GM23248 (cell line): ENCODE data around the gene NID2. TPM values are rescaled to one million over a fixed set of nuclear protein-coding genes. Genes with fewer than 3 reads are reported as not detected.

Experiments
- DNase-seq: peaks from one replicate; pipeline ENCODE4 v3.0.0-alpha.2; 2015
- H2AFZ ChIP-seq: fragments of 200-600 bp; sonication (generic); 2 replicates; pipeline ENCODE4 v1.6.1; 2016; ENCODE audit warnings: antibody characterized with exemption
- H3F3A ChIP-seq: fragments of 200-600 bp; sonication (generic); 2 replicates; pipeline ENCODE4 v1.6.1; 2016; ENCODE audit warnings: mild to moderate bottlenecking, antibody characterized with exemption, mixed run types; ENCODE audit not compliant: insufficient read depth
- H3K27ac ChIP-seq: fragments of 200-600 bp; sonication (generic); 2 replicates; pipeline ENCODE4 v1.5.1; 2016; ENCODE audit warnings: mild to moderate bottlenecking
- H3K27me3 ChIP-seq: fragments of 200-600 bp; sonication (generic); replicated peaks from 2 replicates; pipeline ENCODE4 v1.6.1; 2016; ENCODE audit warnings: mild to moderate bottlenecking; ENCODE audit not compliant: insufficient read depth
- H3K36me3 ChIP-seq: fragments of 200-600 bp; sonication (generic); 2 replicates; pipeline ENCODE4 v1.6.1; 2016; ENCODE audit warnings: low read depth, mild to moderate bottlenecking
- H3K4me1 ChIP-seq: fragments of 200-600 bp; sonication (generic); 2 replicates; pipeline ENCODE4 v1.6.1; 2016; ENCODE audit warnings: mild to moderate bottlenecking; ENCODE audit not compliant: insufficient read depth
- H3K4me2 ChIP-seq: fragments of 200-600 bp; sonication (generic); one replicate; pipeline ENCODE4 v1.6.1; 2016; ENCODE audit warnings: mild to moderate bottlenecking; ENCODE audit not compliant: unreplicated experiment
- H3K4me3 ChIP-seq: fragments of 200-600 bp; sonication (generic); 2 replicates; pipeline ENCODE4 v1.5.1; 2016; ENCODE audit warnings: mild to moderate bottlenecking
- H3K79me2 ChIP-seq: fragments of 200-600 bp; sonication (generic); 2 replicates; pipeline ENCODE4 v1.6.1; 2016; ENCODE audit warnings: mild to moderate bottlenecking; ENCODE audit not compliant: insufficient read depth
- H3K9ac ChIP-seq: fragments of 200-600 bp; sonication (generic); 2 replicates; pipeline ENCODE4 v1.6.1; 2016; ENCODE audit warnings: mild to moderate bottlenecking
- H3K9me2 ChIP-seq: fragments of 200-600 bp; sonication (generic); 2 replicates; pipeline ENCODE4 v1.6.1; 2016; ENCODE audit warnings: mixed run types, mild to moderate bottlenecking, moderate library complexity; ENCODE audit not compliant: insufficient read depth
- H3K9me3 ChIP-seq: fragments of 200-600 bp; sonication (generic); one replicate; pipeline ENCODE4 v1.6.1; 2017; ENCODE audit warnings: low read depth
- H4K20me1 ChIP-seq: fragments of 200-600 bp; sonication (generic); 2 replicates; pipeline ENCODE4 v1.6.0; 2016; ENCODE audit not compliant: insufficient read depth
- EZH2 ChIP-seq: fragments of 200-600 bp; sonication (generic); IDR thresholded peaks from 2 replicates; pipeline ENCODE4 v1.6.1; 2018; ENCODE audit warnings: antibody characterized with exemption, mild to moderate bottlenecking; ENCODE audit not compliant: insufficient read depth, poor library complexity, severe bottlenecking
- EZH2phosphoT487 ChIP-seq: fragments of 200-600 bp; sonication (generic); IDR thresholded peaks from 2 replicates; pipeline ENCODE4 v1.6.1; 2018; ENCODE audit warnings: antibody characterized with exemption, moderate library complexity, mild to moderate bottlenecking, low read depth; ENCODE audit not compliant: insufficient read depth
- WGBS, 2 experiments: methylation state at CpG; one replicate each; pipeline ENCODE4 v1.1.6; 2015 to 2017; ENCODE audit warnings: low lambda C conversion rate in 2 of 2, low coverage in 1 of 2; ENCODE audit errors: missing lambda C conversion rate in 2 of 2; 5-methylcytosine and 5-hydroxymethylcytosine counted together
- in situ Hi-C: fragments of 300-500 bp; cut with MboI; formaldehyde crosslinking; loops from 2 replicates; pipeline ENCODE4 v1.15.0; 2020
- polyA plus RNA-seq: library from polyadenylated mRNA; unstranded; fragments of >200 nt; fragmentation: Nextera tagmentation; extraction: Ambion mirVana; gene quantifications from 2 replicates; pipeline ENCODE4 v1.2.1, GENCODE V29; 2016
- total RNA-seq: library from RNA; depleted of rRNA; stranded (reverse); fragments of >200 nt; shearing (Covaris generic); gene quantifications from 2 replicates; pipeline ENCODE4 v1.2.3, GENCODE V29; 2014

NID2 gene
- total and polyA plus RNA-seq, 2 experiments from 2014 or later: 39.8 to 59.8 TPM

DNA sequence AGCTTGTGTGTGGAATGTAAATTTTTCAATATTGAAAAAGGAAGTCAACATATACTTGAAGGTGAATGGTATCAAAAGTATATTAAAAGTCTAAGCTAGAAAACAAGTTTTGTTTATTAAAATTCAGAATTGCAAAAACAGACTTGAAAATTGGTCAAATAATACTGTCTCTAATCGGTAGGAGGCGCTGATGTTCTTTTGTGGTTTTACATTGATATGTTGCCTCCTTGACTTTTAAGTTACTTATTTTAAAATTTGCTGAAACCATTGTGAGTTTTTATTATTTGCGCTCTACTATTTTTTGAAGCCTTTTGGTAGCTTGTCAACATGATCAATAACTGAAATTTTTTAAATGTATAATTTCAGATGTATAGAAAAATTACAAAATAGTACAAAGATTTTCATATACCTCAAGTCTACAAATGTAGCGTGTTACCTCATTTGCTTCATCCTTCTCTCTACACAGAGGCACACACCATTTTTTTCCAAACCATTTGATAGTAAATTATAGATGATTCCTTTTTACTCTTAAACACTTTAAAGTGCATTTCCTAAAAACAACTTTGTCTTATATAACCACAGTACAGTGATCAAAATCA, 72.6 kb downstream of the NID2 start:
- Histone ChIP-seq H3K27me3 (no peaks in the 10 kb centered on the region), H3K9ac (no peak overlapping the region), H3K9me3 (no peaks in the 10 kb centered on the region), H3K4me3 (no peak overlapping the region), H3K36me3 (peaks cover 36% of the 10 kb centered on the region), H3K9me2 (no peaks in the 10 kb centered on the region), H3K4me2 (no peak overlapping the region), H4K20me1 (no peaks in the 10 kb centered on the region), H2AFZ (no peak overlapping the region), H3K79me2 (peaks cover 68% of the 10 kb centered on the region), H3K4me1 (peaks cover 32% of the 10 kb centered on the region), H3F3A (peaks cover 58% of the 10 kb centered on the region), H3K27ac (no peak overlapping the region)
- TF ChIP-seq EZH2phosphoT487 (no peak), EZH2 (no peak)
- DNase-seq: peak; percentile 60
- in situ Hi-C loops: loop anchor here (5.0 kb wide), 1 partner anchor 136 kb away; no protein-coding TSS in a partner anchor
- 41 to 49% methylated on average over 4 of the region's 4 CpGs for whole genome bisulfite sequencing, 2 experiments

- Histone ChIP-seq H3K79me2 (peaks cover 85% of the 10 kb centered on the region), H3K4me2 (no peak overlapping the region), H3K27me3 (no peaks in the 10 kb centered on the region), H3F3A (peaks cover 30% of the 10 kb centered on the region; the same call in 1 of the 2 replicates), H4K20me1 (no peaks in the 10 kb centered on the region), H3K4me3 (no peak overlapping the region), H2AFZ (no peak overlapping the region), H3K4me1 (peaks cover 25% of the 10 kb centered on the region), H3K27ac (no peak overlapping the region), H3K9me2 (no peaks in the 10 kb centered on the region), H3K36me3 (peaks cover 30% of the 10 kb centered on the region), H3K9me3 (no peaks in the 10 kb centered on the region), H3K9ac (no peak overlapping the region)
- in situ Hi-C loops: no loop called here
- no peak for DNase-seq
- no peak for TF ChIP-seq EZH2
- TF ChIP-seq EZH2phosphoT487: no peak
- 84 to 86% methylated on average over 3 of the region's 3 CpGs for WGBS, 2 experiments
Measured at GRCh38 chr14:51993285-51993920, 75.5 kb downstream of the NID2 start.

DNA sequence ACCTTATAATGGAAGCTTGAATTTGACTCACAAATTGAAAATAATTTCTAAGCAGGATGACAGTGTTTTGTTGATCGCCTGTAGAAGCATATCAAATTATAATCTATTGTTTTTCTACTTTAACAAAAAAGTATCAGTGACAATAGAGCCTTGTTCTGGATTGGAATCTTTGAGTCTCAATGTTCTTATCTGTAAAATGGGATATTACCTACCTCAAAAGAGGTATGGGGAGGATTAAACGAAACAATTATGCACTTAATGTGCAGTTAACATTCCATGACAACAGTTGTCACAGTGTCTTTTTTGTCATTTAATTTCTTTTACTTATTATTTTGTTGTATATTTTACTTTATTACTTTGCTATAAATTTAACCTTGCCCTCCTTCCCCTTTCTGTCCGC, 78.4 kb downstream of the NID2 start:
- 65% methylated on average over 3 of the region's 3 CpGs for WGBS, 2 experiments
- Histone ChIP-seq H3F3A (peaks cover 11% of the 10 kb centered on the region; the same call in 1 of the 2 replicates), H3K4me1 (peaks cover 16% of the 10 kb centered on the region), H2AFZ (peak overlapping the region; percentile 88; the same call in 1 of the 2 replicates), H4K20me1 (no peaks in the 10 kb centered on the region), H3K27me3 (no peaks in the 10 kb centered on the region), H3K4me2 (peak overlapping the region; percentile 94), H3K4me3 (peak overlapping the region; percentile 99), H3K27ac (no peak overlapping the region), H3K9ac (peak overlapping the region; percentile 90), H3K36me3 (peaks cover 27% of the 10 kb centered on the region), H3K9me2 (no peaks in the 10 kb centered on the region), H3K9me3 (no peaks in the 10 kb centered on the region), H3K79me2 (peaks cover 57% of the 10 kb centered on the region)
- DNase-seq: no peak
- in situ Hi-C loops: no loop called here
- TF ChIP-seq EZH2phosphoT487: no peak
- no peak for TF ChIP-seq EZH2

DNA sequence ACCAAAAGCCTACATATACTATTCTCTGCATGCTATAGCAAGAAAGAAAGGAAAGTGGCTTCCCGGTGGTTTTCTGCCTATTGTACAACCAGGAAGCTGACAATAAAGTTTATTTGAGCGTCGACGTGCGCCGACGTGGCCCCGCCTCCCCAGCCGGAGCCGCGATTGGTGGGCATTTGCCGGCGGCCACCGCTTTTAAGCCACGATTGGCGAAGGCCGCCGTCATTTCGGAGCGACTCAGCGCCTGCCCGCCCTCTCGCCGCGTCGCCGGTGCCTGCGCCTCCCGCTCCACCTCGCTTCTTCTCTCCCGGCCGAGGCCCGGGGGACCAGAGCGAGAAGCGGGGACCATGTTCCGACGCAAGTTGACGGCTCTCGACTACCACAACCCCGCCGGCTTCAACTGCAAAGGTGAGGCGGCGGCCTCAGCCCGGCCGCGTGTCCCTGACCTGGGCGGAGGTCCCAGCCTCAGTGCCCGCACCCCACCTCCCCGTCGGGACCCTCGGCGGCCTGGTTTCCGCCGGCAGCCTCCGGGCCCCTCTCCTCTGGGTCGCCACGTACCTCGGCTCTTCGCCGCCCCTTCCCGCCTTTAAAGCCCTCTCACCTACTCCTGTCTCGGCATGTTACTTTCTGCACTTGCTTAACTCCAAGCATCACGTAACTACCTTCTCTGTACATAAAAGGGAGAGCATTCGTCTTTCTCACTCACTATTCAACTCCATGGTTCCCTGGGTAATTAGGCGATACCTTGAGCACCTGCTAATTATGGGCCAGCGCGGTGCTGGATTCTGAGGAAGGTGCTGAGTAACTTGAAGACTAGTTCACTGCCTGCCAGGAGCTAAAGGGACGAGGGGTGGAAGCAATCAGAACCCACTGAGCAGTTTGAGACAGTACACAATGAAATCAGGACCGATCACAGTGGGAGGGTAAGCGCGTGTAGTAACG, 79.3 kb downstream of the NID2 start, which contains the start of gene RTRAF:
RTRAF (plus strand) TSS at position 254 of the 942 bp plus-strand sequence; CDS start at position 348, 94 bp downstream.
- in situ Hi-C loops: no loop called here
- Histone ChIP-seq H3K79me2 (peaks cover 51% of the 10 kb centered on the region), H3F3A (peaks cover 5% of the 10 kb centered on the region; the same call in 1 of the 2 replicates), H3K36me3 (peaks cover 27% of the 10 kb centered on the region), H3K9me2 (no peaks in the 10 kb centered on the region), H4K20me1 (no peaks in the 10 kb centered on the region), H3K4me2 (peak within 1 kb of the TSS; percentile 94), H3K27me3 (no peaks in the 10 kb centered on the region), H2AFZ (peak within 1 kb of the TSS; percentile 97), H3K4me1 (peaks cover 16% of the 10 kb centered on the region), H3K27ac (peak within 1 kb of the TSS; percentile 58), H3K9ac (peak within 1 kb of the TSS; percentile 90), H3K4me3 (peak within 1 kb of the TSS; percentile 99), H3K9me3 (no peaks in the 10 kb centered on the region)
- 1% methylated on average over 64 to 65 of the region's 72 CpGs for WGBS, 2 experiments
- DNase-seq: peak; percentile 98
- TF ChIP-seq EZH2: no peak
- TF ChIP-seq EZH2phosphoT487: no peak
